GM23338 (cell line): Measurements from ENCODE around the gene CTNNA3.

Experiments used
- TF ChIP-seq, protein P1 (sequence below), 2 experiments: fragments of 200-600 bp in 1 of 2; sonication (generic) in 1 of 2; conservative IDR thresholded peaks; 2 replicates each; pipeline versions ENCODE4 v1.5.1 to v1.6.1; 2016 to 2017; ENCODE audit warnings: antibody characterized with exemption in 2 of 2, low read depth in 2 of 2, mild to moderate bottlenecking in 2 of 2, moderate library complexity in 1 of 2
- TF ChIP-seq, protein P2 (sequence below): IDR thresholded peaks from one replicate; pipeline ENCODE4 v1.6.1; 2018; ENCODE audit warnings: antibody characterized with exemption; ENCODE audit not compliant: unreplicated experiment

DNA sequence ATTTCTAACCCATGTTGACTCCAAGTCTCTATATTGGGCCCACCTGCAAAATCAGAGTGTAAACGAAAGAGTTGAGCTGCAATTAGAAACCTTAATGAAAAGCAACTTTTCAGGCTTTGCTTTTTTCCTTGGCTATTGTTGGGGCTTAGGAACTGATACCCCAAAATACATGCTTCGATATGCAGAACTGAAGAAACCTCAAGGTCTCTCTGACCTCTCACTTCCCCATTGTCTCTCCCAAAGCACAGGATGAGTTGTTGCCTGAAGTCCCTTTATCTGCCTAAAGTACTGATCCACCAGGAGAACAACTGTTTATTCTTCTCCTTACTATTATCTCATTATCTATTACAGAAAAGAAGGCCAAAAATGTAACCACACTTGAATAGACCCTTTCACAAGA is 1436.2 kb downstream of the CTNNA3 start:
- TF ChIP-seq, protein P1, sequence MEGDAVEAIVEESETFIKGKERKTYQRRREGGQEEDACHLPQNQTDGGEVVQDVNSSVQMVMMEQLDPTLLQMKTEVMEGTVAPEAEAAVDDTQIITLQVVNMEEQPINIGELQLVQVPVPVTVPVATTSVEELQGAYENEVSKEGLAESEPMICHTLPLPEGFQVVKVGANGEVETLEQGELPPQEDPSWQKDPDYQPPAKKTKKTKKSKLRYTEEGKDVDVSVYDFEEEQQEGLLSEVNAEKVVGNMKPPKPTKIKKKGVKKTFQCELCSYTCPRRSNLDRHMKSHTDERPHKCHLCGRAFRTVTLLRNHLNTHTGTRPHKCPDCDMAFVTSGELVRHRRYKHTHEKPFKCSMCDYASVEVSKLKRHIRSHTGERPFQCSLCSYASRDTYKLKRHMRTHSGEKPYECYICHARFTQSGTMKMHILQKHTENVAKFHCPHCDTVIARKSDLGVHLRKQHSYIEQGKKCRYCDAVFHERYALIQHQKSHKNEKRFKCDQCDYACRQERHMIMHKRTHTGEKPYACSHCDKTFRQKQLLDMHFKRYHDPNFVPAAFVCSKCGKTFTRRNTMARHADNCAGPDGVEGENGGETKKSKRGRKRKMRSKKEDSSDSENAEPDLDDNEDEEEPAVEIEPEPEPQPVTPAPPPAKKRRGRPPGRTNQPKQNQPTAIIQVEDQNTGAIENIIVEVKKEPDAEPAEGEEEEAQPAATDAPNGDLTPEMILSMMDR (conservative IDR thresholded peaks at IDR 0.05; ENCODE audit: low read depth in 2 of 2): no peak
- TF ChIP-seq, protein P2, sequence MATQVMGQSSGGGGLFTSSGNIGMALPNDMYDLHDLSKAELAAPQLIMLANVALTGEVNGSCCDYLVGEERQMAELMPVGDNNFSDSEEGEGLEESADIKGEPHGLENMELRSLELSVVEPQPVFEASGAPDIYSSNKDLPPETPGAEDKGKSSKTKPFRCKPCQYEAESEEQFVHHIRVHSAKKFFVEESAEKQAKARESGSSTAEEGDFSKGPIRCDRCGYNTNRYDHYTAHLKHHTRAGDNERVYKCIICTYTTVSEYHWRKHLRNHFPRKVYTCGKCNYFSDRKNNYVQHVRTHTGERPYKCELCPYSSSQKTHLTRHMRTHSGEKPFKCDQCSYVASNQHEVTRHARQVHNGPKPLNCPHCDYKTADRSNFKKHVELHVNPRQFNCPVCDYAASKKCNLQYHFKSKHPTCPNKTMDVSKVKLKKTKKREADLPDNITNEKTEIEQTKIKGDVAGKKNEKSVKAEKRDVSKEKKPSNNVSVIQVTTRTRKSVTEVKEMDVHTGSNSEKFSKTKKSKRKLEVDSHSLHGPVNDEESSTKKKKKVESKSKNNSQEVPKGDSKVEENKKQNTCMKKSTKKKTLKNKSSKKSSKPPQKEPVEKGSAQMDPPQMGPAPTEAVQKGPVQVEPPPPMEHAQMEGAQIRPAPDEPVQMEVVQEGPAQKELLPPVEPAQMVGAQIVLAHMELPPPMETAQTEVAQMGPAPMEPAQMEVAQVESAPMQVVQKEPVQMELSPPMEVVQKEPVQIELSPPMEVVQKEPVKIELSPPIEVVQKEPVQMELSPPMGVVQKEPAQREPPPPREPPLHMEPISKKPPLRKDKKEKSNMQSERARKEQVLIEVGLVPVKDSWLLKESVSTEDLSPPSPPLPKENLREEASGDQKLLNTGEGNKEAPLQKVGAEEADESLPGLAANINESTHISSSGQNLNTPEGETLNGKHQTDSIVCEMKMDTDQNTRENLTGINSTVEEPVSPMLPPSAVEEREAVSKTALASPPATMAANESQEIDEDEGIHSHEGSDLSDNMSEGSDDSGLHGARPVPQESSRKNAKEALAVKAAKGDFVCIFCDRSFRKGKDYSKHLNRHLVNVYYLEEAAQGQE: no peak
